ENCODE results near the gene KIF1B. TPM values are rescaled to one million over a fixed set of nuclear protein-coding genes. Genes with fewer than 3 reads are reported as not detected.

The KIF1B gene
- total and polyA plus RNA-seq, 9 of the 15 experiments (the other 6 are each of a cell fraction or from before 2014, with no cell fraction given), result 2.8 to 19.8 (median 11.9) TPM

GRCh38 chr1:10338047-10338446 is 127.7 kb downstream of the KIF1B start (continued):
- TF ChIP-seq SMC3 (conservative IDR thresholded peaks at IDR 0.05; ENCODE audit: insufficient read depth, low read depth, low read length) (peak; percentile 70), RAD21 (CRISPR knock-in tag; conservative IDR thresholded peaks at IDR 0.05 in 1 of 2, IDR thresholded peaks at IDR 0.05 in 1 of 2) (peak; percentile 47 to 73), DMBX1 (CRISPR knock-in tag; IDR thresholded peaks at IDR 0.05; ENCODE audit: borderline replicate concordance) (no peak), KLF1 (tag; IDR thresholded peaks at IDR 0.05) (no peak), CTBP1 (IDR thresholded peaks at IDR 0.05; ENCODE audit: borderline replicate concordance) (no peak), ZNF212 (CRISPR knock-in tag; IDR thresholded peaks at IDR 0.05) (no peak), GTF2A2 (tag; IDR thresholded peaks at IDR 0.05) (no peak), MLX (CRISPR knock-in tag; conservative IDR thresholded peaks at IDR 0.05) (no peak), CBX1 (IDR thresholded peaks at IDR 0.05; ENCODE audit: low read depth) (no peak), CHD1 (IDR thresholded peaks at IDR 0.05; ENCODE audit: low read length) (no peak), ZFP30 (CRISPR knock-in tag; IDR thresholded peaks at IDR 0.05; ENCODE audit: borderline replicate concordance) (no peak), SREBF2 (CRISPR knock-in tag; IDR thresholded peaks at IDR 0.05) (no peak), SMARCA5 (IDR thresholded peaks at IDR 0.05) (no peak), REST (IDR thresholded peaks at IDR 0.05; ENCODE audit: borderline replicate concordance) (peak; percentile 29; the same call in 1 of the 2 replicates), REST (CRISPR knock-in tag; IDR thresholded peaks at IDR 0.05; ENCODE audit: low read depth) (no peak), ZFPM2 (CRISPR knock-in tag; IDR thresholded peaks at IDR 0.05) (no peak), CAMTA2 (CRISPR knock-in tag; conservative IDR thresholded peaks at IDR 0.05) (no peak), MXD1 (CRISPR knock-in tag; IDR thresholded peaks at IDR 0.05; ENCODE audit: borderline replicate concordance, poor library complexity, severe bottlenecking) (no peak), WHSC1 (IDR thresholded peaks at IDR 0.05; ENCODE audit: low read length) (no peak), BRF2 (IDR thresholded peaks at IDR 0.05; ENCODE audit: borderline replicate concordance, insufficient read depth, insufficient read length) (no peak)
